SK-MEL-5 (cell line): ENCODE results near the gene SCFD2. TPM values are rescaled to one million over a fixed set of nuclear protein-coding genes. Genes with fewer than 3 reads are reported as not detected.
A peak's percentile ranks its signal among the peaks of the same experiment; 100 is the strongest.

Source experiments
- DNase-seq: peaks from one replicate; pipeline ENCODE4 v3.0.0-alpha.2; 2016; ENCODE audit warnings: low read depth, low spot score
- in situ Hi-C: cut with HindIII; loops from 2 replicates; pipeline ENCODE4 v1.10.0; 2016; ENCODE audit warnings: low sequenced_read_pairs, high pct_unique_total_duplicates, low pct_unique_long_range_greater_than_20kb
- total RNA-seq: library from RNA; depleted of rRNA; stranded (reverse); fragments of >200 nt; shearing (Covaris generic); gene quantifications from 2 replicates; pipeline ENCODE4 v1.2.3, GENCODE V29; 2014

The SCFD2 gene
- total RNA-seq, 1 experiment from 2014 or later = 25.7 TPM

DNA sequence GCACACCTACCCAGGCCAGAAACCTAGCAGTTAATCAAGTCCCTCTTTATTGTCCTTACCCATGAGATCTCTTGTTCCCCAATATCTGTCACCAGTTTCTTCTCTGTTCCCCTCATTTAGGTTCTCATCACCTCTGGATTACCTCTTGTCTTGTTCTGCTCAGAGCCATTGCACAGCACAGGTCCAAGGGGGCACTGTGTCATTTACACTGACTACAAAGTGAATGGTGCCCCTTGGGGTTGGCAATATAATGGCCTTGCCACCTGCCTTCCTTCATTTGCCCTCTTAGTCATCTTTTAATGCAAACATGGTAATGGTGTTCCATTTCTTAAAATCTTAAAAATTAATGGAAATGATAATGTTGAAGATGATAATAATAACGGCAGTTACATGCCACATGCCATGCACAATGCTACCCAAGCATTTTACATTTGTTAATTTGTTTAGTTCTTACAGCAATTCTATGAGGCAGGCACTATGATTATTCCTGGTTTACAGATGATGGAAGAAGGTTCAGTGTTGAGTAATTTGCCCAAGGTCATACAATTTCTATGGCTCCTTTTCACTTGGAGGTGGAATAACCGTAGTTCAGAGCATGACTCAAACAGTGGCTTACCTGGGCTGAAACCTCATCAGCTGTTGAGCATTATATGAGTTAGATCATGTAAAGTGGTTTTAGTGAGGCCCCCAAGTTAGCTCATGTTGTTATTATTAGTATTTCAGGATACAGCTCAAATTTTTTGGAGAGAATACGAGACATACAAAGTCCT, 385.9 kb downstream of the SCFD2 start:
- in situ Hi-C loops = no loop called here
- no peak for DNase-seq

DNA sequence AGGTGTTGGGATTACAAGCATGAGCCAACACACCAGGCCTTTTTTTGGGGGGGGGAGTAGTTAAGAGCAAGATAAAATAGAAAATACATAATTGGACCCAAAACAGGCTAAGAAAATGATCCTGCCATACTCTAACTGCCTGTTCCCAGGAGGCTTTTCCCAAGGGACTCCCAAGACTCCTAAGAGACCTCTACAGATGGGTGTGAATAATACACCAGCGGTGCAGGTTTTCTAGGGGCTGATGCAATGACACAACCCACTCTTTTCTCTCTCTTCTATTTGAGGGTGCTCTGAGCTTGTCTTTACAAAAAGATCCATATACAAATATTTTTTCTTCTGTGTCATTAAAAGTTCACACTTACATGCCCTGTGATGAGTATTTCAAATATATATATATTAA, 386.8 kb downstream of the SCFD2 start:
- peak; percentile 29 for DNase-seq
- in situ Hi-C loops = no loop called here

DNA sequence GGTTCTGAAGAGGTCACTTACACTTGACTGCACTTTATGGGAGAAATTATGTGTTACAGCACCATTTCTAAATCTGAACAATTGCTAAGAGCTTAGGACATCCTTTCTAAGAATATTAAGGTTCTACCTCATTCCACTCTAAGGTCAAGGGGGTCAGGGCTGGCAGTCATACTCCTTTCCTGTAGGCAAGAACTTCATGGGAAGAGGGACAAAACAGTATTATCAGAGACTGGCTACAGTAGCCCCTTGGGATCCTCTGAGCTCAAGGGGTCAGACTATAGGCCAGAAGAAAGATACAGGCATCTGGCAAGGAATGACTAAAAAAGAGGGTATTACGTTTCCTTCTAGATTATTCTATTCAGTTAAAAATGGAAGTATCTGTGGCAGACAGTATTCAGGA, 388.6 kb downstream of the SCFD2 start:
- in situ Hi-C loops = no loop called here
- DNase-seq = no peak

DNA sequence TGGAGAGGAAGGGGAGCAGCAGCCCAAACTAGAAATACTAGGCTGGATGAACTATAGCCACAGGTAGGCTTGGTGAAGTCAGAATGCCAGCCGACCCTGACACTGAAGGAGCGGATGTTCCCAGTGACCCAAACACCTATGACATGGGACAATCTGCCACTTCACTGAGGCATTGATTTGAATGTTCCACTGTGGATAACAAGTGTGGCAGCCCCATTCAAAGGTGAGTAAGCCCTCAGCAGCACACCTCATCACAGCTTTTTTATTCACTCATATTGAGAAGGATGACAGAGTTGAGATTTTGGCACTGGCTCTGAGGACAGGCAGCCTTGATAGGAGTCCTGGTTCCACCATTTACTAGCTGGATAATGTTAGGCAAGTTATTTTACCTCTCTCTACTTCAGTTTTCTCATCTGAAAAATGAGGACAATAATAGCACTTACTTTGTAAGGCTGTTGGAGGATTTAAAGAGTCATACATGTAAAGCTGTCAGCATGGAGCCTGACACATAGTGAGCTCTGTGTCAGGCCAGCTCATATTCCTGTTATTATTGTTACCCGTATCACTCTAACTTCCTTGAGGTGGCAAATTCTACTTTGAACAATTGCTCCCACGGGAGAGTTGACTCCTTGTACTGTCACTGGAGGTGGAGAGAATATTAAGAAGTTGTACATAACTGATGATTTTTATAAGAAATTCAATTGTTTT, 389.2 kb downstream of the SCFD2 start:
- in situ Hi-C loops = no loop called here
- DNase-seq = no peak

DNA sequence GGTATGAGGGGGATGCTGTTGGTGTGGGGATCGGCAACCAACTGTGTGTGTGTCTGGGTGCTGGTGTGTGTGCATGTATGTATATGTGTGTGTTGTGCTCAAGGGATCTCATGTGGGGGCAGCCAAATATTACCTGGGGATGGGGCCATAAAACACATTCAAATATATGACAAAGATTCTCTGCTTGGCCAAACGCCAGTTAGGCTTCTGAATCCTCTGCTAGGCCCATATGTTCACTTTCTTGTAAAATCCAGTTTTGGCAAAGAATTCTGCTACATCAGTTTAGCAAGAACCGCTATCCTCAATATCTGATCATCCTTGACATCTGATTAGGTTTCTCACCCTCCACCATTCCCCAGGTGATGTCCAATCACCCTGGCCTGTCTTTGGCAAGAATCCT, 397.2 kb downstream of the SCFD2 start:
- no peak for DNase-seq
- in situ Hi-C loops = no loop called here

DNA sequence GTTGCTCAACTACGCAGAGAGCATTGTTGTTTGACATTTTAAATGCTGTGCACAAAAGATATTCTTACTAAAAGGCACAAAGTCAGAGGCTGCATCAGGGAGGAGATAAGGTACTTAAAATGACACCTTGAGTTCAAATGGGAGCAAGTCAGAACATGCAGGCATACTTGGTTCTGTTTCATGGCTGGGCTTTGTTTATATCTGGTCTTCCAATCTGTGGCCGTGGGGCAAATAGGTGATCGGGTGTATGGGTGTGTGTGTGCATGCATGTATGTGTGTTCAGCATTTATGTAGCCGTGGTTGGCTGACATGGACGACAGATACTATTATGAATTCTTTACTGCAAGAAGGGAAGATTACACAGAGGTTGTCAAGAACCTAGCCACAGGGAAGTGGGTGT, 397.6 kb downstream of the SCFD2 start:
- in situ Hi-C loops = no loop called here
- DNase-seq = no peak

DNA sequence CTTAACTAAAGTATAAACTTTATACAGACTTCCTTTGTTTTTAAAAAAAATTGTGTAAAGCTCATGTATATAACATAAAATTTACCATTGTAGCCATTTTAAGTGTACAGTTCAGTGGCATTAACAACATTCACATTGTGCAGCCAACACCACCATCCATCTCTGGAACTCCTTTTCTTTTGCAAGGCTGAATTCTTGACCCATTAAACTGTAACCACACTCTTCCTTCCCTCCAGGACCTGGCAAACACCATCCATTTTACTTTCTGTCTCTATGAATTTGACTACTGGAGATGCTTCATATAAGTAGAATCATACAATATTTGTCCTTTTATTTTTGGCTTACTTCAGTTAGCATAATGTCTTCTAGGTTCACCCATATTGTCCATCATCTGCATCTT, 399.1 kb downstream of the SCFD2 start:
- in situ Hi-C loops = no loop called here
- DNase-seq = no peak

GRCh38 chr4:52966172-52966571, 399.7 kb downstream of the SCFD2 start:
- DNase-seq = no peak
- in situ Hi-C loops = no loop called here

DNA sequence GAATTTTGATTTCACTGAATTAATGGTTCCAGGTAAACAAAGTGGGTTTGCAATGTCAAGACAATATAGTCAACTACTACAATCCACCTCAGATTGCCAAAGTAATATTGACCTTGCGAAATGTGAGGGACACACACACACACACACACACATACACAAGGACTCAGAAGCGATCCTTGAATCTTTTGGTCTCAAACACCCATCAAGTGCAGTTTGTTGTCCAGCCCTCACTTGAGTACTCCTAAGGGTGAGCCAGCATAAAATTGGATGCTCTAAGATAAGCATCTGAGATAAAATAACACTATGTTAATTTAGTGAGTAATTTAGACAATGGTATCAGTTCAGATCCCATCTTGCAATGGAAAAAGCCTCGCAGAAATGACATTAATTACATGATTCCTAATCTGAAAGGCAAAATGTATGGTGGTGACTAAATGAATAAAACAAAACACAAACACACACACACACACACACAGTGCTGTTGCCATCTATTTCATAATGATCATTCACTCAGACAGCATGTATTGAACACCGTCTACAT, 401.2 kb downstream of the SCFD2 start:
- in situ Hi-C loops = no loop called here
- no peak for DNase-seq

DNA sequence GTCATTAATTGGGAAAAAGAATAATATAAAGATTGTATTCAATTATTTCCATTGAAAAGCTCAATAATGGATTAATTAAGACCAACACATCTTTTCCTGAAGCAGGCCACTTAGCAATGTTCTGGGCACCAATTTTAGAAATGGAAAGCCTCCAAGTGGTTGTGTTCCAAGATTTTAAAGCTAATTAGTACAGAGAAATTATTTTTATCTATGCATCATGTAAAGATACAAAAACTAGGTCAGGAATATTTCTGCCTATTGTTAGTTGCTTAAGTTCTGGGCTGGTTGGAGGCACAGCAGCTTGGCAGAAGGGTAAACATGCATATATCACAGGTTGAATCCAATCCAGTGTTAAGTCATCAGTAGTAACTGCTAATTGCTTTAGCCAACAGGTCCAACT, 401.9 kb downstream of the SCFD2 start:
- no peak for DNase-seq
- in situ Hi-C loops = no loop called here

DNA sequence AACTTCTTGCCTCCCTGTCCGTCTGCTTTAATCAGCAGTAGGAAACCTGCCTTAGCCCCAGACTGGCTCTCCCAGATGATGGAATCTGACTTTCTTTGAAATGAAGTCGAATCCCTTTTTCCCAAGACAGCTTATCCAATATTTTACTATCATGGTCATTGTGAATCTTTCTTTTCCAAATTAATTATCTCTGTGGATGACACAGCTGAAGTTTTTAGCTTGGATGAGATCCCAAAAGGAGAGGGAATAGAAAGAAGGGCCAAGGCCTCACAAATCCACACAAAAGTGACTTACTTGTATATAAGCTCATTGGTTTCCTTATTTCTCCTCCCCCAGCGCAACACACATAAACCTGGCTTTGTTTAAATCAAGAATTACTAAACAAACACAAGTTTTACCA, 403.1 kb downstream of the SCFD2 start:
- in situ Hi-C loops = no loop called here
- DNase-seq = no peak

GRCh38 chr4:52961666-52962412, 404.0 kb downstream of the SCFD2 start:
- in situ Hi-C loops = no loop called here
- DNase-seq = no peak

GRCh38 chr4:52959541-52959940, 406.3 kb downstream of the SCFD2 start:
- in situ Hi-C loops = no loop called here
- no peak for DNase-seq

DNA sequence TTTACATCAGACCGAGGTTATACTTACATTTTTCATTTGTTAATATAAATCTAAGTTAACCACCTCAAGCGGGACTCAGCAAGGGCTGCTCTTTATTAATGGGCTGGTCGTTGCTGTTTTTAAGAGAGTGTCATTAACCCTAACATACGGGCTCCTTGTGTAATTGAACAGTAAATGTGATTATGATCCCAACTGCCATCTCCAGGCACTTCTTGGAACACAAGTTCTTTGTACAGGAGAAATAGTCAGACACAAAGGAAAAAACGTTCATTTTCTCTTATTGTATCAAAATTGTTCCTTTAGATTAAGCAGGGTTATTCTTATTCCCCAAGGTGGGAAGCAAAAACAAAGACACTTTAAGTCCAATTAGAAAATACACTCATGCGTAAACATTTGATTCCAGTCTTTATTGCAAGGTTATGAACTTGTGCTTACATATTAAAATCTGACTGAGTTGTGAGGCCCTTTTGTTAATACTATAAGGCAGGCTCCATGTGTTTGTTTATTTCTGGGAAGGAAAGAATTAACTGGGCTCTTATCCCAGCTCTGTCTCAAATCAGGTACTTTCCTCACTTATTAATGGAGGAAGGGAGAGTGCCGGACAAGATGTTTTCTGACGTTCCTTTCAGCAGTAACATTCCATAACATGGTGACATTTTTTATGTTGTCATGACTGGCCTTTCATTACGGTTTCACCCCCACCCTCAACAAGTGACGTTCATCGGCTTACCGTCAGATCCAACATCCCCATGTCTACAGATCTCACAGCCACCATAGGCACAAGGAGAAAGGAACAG, 407.8 kb downstream of the SCFD2 start:
- in situ Hi-C loops = no loop called here
- DNase-seq = no peak

DNA sequence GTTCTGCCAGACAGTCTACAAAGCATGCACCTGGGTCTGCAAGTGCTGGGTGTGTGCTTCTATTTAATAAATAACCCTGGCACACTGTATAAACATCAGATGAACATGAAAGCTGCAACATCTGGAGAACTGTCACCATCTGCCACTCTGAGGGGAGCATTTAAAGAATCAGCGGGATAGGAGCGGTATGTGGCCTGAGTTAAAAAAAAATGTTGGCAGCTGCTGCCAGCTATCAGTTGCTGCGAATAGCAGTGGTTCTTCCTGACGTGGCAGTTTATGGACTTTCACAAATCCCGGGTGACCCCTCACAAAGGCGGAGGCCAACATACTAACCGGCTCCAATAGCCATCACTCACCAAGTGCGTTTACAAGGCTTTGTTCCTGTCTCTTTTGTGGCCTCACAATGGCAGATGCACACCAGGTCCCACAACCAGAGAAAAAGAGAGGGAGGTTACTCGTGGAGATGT, 408.6 kb downstream of the SCFD2 start:
- no peak for DNase-seq
- in situ Hi-C loops = no loop called here

DNA sequence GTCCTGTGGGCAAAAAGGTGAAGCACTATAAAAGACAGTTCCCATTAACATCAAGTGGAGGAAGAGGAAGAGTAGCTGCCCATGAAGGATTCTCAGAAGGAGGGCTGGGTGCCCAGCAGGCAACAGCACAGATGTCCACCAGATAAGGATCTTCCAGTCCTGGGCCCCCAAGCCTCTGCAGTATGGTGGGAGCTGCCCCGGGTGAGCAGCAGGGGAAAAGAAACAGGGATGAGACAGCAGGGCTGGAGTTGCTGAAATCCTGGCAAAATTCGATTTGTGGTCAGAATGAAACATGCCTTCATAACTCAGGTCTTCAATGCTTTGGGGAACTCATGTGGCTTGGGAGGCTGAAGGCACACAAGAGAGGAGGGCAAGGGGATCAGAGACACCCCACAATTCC, 409.2 kb downstream of the SCFD2 start:
- DNase-seq = no peak
- in situ Hi-C loops = no loop called here

DNA sequence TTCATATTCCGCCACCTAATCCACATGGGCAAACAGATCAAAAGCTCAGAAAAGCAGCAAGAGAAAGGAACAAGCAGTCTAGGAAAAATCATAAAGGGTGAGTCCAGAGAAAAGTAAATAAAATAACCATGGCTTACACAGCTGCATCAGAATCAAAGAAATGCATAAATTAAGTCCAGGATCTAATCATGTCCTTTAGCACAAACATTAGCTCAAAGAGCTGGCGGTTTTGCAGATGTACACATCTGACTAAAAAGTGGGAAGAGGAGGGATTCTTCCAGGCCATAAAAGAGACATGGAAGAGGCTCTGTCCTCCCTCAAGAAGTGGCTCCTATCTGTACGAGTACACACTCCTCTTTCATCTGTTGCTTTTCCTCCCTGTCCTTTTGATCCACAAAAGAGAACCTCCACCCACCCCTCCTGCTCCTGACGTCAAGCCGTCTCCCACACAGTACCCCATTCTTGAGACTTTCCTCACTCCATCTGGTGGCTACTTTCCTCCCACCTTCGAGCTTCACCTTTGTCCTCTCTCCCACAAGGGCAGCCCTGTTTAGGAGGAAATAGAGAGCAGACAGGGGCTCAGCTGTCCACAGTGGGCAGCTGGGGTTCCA, 411.2 kb downstream of the SCFD2 start:
- in situ Hi-C loops = no loop called here
- no peak for DNase-seq
